HG02981 (cell line): ENCODE measurements around the gene CDK14.

Source experiments
- ATAC-seq: cut with Tn5 transposase; IDR thresholded peaks from one replicate; pipeline ENCODE4 v1.9.1; 2021; ENCODE audit warnings: mild to moderate bottlenecking, moderate library complexity; ENCODE audit not compliant: unreplicated experiment

Gene CDK14

DNA sequence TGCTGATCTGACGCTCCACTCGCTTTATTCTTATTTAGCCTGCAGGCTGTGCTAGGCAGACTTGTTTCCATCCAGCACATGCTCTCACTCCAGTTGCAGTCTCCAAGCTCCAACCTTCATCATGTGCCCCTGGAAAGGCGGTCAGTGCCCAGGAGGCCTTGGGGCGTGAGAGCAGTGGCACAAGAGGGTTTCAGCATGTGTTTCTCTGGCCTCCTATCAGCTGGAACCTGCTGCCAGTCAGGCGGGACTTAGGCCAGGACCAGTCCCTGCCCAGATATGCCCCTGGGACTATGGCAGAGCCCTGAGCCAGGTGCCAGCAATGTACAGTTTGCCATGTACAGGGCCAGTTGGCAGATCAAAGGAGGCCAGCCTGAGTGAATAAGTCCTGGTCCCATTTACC lies 337.9 kb downstream of the CDK14 start:
- ATAC-seq = no peak

DNA sequence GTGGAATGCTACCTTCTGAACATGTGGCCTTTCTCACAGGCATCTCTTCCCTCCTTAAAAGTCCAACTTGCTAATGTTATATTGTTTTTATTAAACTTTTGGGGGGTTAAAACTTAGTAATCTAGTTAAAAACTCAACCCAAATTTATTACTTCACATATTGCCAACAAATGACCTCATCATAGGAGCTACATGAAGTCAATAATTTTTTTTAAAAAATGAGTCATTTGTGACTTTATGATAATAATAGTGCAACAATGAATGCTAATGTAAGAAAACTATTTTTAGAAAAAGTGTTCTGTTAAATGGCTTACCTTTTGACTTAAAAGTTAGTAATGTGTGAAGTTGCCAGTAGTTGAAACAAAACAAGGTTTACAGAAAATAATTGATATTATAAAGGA lies 342.2 kb downstream of the CDK14 start:
- ATAC-seq = no peak

DNA sequence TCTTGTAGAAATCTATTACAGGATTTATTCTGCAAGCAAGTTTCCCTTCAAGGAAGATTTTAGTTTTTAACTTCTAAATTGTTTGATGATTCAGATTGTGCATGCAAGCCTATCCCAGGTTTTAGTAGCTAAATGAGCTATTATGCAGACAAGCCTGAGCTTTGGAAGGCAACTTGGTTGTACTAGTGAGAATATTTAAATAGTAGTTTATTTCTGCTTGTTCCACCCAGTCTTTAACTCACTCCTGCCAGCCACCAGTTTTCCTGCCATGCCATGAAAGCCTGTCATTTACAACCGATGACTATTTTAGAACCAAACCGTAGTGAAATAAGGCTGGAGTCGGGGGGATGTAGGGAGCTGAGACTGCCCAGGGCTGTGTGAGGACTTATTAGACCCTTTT lies 343.5 kb downstream of the CDK14 start:
- ATAC-seq = no peak

DNA sequence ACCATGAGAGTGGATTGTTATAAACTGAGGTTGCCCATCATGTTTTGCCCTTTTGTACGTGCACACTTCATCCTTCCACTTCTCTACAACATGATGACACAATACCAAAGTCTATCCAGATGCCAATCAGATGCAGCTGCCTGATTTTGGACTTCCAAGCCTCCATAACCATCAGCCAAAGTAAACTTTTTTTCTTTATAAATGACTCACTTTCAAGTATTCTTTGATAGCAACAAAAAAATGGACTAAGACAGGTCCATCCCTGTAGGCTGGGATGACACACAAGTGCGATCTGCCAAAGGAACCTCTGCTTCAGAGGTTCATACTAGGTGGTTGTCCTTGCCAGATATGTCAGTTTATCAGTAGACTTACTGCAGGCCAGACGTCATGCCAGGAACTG lies 347.9 kb downstream of the CDK14 start:
- ATAC-seq = no peak

DNA sequence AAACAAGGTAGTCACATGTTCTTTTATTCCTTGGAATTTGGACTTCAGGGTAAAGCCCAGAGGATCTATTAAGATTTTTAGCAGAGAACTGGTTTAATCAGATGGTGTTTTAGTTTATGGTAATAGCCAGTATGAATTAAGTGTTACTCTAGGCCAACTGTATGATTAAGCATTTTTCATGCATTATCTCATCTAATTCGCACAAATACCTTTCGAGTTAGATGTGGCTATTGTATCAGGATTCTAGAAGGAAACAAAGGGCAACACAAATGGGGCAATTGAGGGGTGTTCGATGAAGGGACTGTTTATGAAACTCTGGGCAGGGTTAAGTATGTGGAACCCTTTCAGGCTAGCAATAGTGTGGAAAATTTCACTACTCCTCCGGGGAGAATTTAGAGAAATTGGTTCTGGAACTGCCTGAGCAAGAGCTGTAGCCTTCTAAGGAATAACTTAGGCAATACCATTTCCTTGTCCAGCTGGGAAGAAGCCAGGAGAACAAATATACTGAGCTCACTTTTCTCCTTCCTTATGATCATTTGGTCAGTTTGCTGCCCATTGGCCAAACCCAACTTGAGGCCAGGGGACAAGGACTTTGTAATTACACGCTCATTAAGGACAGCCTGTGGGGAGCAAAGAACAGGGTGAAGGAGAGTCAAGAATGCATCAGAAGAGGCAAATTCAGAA lies 349.1 kb downstream of the CDK14 start:
- no peak for ATAC-seq

DNA sequence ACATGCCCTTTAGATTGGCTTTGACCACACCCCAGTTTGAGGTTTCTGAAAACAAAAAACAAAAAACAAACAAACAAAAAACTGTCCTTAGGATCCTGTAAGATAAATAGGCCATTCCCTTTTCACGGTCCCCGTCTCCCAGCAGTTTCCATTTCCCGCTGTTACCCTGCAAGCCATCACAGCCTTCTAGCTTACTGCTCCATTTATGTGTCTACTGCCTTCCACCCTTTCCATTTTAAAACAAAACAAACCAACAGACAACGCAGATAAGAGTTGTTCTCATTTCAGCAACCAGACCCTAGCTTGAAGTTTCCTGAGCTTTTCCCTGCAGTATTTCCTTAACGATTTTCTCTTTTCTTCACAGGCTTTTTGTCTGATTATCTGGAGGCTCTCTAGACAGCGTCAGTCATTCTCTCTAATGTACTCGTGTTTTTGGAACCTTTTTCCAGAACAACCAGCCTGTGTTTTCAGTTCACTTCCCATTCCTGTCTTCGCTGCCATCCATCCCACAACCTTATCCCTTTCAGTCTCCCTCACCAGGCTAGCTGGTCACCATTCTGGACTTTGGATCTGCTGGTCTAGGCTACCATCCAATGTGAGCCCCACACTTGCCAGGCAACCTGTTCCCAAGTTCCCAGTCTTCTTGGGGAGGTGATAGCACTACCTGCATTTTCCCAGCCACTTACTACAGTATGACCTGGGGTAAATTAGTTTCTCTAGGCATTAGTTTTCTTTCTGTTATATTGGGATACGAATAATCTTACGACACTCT lies 350.8 kb downstream of the CDK14 start:
- no peak for ATAC-seq

DNA sequence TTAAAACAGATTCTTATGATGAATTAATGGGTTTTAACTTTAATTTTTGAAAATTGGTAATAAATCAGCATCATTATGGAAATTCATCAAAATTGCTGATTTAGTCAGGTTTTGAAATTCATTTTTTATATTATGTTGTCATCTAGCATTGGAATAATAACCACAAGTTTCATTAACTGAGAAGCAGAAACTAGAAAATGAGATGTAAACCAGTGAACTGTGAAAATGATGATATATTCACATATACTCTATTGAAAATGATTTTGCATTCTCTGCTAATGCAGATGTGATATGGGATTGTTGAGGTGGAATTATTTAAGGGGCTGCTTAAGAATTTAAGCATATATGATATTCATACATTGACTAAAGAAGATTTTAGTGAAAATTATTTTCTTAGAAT lies 352.0 kb downstream of the CDK14 start:
- ATAC-seq = no peak

DNA sequence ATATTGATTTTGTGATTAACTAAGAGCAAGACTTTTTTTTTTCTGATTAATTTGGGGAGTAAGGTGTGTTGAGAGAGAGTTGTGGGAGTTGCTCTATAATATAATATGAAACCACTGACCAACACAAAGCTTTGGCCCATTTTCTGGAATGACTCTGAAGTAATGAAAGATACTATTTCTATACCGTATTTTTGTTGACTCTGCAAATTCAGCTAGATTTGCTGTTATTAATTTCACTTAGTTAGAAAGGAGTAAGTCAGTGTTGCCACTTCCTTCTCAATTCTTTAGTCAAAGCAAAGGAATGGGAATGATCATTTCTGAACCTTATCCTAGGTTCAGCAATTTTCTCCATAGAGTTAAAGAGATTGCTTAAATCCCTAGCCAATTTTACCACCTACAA lies 355.1 kb downstream of the CDK14 start:
- no peak for ATAC-seq

DNA sequence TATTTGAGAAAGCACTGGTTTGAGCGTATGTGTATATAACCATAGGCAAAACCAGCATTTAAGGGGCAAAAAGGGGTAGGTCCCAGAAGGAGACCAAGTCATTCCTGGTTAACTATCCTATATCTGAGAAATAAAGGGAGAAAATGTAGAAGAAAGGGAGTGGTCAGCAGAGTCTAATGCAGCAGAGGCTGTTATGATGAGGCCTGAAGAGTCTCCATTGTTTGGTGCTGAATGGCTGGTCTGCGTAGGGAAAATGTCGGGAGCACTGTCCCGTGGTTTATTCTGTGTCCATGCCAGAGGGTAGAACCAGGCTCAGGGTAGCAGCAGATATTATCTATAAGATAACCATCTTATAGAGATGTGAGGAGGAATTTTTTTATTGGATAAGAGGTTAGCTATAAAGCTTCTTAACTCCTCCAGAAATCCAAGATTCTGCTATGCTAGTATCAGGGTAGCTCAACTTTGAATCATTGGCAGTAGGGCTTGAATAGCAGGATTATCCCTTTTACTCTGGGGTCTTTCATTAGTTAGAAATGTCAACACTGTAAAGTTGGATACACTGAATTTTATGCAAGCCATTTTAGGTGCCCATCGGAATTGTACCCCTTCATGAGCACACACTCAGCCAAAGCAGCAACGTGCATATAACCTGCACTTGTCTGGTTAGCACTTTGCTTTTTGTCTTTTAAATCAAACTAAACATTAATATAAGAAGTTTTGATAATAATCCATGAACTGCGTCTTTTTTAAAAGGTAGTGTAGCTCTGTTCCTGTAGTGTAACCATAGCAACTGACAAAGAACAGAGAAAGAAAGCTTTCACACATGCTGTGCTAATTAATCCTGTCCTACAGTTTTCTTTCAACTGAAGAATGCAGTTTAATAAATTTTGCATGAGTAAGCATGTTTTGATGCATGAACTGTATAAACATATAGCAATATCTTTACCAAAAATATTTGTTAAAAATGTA lies 356.1 kb downstream of the CDK14 start:
- ATAC-seq = no peak

DNA sequence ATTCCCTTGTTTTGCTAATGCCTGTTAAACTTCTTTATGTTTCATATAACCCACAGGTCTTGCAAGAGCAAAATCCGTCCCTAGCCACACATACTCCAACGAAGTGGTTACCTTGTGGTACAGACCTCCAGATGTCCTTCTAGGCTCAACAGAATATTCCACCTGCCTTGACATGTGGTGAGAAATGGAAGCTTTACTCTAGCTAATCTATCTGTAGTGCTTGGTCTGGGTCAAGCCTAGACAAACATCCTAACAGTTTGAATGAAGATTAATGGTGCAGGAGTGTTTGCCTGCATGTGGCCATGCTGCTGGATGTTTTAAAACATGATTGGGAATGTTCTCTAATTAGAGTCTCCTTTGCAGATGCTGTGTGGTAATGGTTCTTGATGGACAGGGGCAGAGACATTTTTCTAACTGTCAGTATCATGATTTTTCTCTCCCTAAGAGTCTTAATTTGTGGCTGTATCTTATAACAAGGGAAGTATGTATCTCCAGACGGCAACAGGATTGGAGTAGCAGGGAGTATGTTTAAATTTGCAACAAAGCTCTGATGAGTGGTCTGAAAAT lies 359.6 kb downstream of the CDK14 start:
- no peak for ATAC-seq

DNA sequence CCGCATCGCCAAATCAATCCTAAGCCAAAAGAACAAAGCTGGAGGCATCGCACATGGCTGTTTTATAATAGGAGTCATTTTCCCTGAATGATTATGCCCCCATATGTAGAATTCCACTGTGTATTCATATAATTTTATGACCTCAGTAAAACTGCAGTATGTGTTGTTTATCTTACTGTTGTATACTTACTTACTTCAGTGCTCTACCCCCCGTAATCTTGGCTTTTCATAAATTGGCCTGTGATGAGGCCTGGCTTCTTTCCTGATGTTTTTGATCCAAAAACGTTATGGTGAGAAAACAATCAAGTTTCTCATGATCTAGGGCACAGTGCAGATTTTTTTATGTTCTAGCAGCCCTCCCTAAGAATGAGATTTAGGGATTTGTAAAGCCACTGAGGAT lies 361.8 kb downstream of the CDK14 start:
- no peak for ATAC-seq

DNA sequence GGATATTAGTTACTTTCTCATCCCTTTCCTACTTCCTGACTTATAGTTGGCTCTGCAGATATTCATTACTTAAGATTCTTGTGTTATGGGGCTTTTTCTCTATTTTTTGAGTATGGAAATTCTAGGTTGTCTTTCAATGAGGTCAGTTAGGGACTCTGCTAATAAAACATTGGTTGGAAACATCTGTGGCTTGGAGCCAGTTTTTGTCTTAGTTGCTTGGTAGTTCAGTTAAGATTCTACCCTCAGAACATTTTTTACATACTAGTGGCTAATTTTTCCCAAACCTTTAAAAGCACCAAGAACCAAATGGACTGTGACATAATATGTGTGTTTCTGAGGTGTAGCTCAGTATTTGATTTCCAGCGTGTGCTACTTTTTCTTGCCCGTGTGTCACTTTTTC lies 362.5 kb downstream of the CDK14 start:
- no peak for ATAC-seq

DNA sequence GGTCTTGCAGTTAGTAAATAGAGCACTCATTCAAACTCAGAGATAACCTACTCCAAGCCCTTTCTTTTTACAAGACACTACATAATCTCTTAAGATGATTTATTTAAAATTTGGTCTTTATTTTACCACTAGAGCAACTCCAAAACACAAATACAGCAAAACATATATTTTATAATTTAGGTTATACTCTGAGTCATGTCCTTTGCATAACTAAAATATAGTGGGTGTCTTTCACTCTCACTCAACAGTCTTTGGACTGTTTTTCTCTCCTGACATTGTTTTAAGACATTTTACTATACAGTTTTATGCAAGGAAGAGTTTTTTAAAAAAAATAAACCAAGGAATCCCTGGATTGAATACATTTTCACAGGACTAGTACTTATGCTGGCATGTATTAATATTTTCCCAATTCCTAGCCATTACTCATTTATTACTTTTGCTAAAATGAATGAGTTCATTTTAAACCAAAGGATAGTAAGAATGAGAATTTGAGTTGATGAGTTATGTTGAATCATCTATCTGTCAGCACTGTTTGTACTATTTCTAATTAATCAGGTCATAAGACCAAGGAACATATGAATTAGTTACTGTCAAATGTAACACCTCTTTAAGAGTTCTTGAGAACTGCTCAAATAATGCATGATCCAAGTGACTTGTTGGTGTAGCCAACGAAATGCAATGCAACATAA lies 365.1 kb downstream of the CDK14 start:
- peak; percentile 50 for ATAC-seq

DNA sequence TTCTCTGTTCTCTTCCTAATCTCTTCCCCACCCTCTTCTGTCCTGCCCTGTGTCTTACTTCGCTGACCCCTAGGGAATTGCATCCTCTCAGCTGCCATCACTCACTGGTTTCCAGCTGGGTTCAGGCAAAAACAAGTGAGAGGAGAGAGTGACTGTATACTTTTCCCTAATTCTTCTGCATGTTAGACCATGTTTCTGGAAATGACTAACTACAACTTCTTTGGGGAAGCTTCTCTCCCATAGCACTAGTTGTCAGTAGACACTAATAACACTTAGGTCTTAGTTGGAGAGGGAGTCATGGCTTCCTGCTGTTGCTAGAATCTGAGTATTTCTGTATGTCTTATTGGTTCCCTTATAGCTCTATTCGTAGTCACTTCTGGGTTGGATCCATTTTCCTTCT lies 369.1 kb downstream of the CDK14 start:
- no peak for ATAC-seq

DNA sequence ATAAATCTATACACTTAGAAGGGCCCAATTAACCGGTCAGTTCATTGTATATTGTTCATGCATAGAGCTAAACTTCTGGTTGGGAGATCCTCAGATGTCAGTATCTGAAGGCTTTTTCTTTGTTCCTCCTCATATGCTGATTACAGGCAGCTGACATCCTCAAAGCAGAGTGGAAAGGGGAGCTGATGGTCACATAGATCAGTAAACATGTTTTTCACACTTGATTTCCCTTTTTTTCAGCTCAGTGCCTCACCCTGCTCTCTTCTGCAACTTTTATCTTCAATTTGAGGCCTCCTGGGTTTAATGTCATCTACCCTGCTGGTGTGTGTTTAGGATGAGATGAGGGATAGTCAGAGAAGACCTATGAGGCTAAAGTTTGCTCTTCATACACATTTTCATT lies 370.2 kb downstream of the CDK14 start:
- ATAC-seq = no peak

DNA sequence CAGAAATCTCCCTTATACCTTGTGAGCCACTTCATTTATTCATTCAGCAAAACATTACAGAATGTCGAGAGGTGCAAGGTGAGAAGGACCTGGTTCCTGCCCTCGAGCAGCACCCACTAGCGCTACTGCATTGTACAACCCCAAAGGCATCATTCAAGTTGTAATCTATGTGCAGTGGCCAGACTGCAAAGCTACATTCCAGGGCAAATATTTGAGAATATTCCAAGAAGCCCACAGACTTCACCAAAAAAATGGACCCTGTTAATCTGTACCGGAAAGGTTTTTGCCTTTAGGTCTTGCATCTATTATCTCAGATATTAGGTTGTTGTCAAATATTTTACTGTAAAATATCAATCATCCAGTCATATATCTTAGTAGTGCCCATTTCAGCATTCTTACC lies 372.8 kb downstream of the CDK14 start:
- no peak for ATAC-seq

DNA sequence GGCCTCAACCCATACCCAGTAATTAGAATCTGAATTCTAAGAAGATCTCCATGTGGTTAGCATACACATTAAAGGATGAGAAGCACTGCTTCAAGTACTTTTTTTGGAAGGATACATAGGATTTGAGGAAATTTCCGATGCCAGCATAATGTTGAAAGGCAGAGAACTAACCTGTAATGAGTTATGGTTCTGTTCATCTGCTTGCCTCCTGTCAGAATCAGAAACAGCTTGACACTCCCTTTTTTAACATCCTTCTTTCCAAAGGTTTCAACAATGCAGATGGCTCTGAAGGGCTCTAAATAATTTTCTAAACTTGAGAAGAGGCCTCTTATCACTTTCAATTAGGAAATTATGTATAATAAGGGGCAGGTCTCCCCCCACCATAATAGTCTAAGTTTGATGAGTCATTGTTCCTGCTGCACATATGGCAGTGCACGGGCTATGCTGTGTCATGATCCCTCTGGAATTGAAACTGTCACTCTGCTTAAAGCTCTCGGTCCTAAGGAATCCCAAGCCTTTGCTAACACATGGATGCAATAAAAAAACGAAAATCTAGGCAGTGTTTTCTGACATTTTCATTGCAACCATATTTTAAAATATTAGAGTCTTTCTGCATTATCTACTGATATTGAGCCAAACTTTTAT lies 376.9 kb downstream of the CDK14 start:
- ATAC-seq = no peak

DNA sequence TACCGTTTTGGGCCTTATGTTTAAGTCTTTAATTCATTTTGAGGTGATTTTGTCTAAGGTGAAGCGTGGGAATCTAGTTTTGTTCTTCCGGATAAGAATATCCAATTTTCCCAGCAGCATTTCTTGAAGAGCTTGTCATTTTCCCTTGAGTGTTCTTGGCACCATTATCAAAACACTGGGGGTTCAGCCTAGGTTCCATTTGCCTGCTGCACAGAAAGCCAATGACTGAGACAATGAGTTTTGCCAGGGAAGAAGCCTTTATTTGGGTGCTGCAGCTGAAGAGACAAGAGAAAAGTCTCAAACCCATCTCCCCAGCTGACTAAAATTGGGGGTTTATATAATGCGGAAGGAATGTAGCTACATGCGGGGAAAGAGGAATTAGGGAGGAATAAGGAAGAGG lies 380.9 kb downstream of the CDK14 start:
- no peak for ATAC-seq

DNA sequence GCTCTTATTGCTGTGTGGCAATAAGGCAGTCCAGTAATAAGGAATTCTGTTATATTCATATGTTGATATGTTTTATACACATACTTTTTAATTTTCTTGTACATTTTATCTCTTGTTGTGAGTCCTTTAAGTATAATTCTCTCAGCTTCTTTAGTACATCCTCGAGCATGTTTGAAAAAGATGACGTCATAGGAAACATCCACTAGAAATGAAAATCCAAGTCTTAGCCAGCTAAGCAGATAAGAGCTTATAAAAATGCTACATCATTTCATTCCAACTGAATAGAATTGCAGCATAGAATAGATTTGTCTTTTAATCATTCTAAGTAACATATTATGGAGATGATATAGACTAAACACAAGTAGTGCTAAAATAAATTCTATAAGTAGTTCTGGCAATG lies 384.4 kb downstream of the CDK14 start:
- no peak for ATAC-seq

DNA sequence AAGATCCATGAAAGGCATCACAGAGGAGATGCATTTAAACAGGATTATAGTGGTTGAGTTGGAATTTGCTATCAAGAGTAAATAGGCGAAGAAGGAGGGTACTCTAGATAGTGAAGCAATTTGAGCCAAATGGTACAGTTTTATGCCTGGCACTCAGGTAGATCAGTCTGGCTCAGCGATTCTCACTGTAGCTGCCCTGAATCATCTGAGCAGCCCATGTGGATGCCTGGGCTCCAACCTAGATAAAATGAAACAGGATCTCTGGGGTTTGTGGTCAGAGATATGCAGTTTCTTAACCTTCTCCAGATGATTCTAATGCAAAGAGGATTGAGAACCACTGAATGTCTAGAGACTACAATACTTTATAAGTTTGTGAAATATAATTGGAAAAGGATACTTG lies 386.1 kb downstream of the CDK14 start:
- no peak for ATAC-seq
